Endodermal cell (in vitro differentiated cells): ENCODE measurements around the gene USP24. TPM values are rescaled to one million over a fixed set of nuclear protein-coding genes. Genes with fewer than 3 reads are reported as not detected.

Experiments
- DNase-seq: peaks from one replicate; pipeline ENCODE4 v3.0.0-alpha.2; 2017
- H3K27ac ChIP-seq: 2 replicates; pipeline ENCODE4 v1.5.1; 2013; ENCODE audit warnings: mild to moderate bottlenecking, low read depth, low read length, moderate library complexity
- H3K27me3 ChIP-seq: 2 replicates; pipeline ENCODE4 v1.6.1; 2013; ENCODE audit warnings: mild to moderate bottlenecking, low read length, moderate library complexity; ENCODE audit not compliant: insufficient read depth, control insufficient read depth, poor library complexity, severe bottlenecking
- H3K36me3 ChIP-seq: 2 replicates; pipeline ENCODE4 v1.7.0; 2013; ENCODE audit warnings: mild to moderate bottlenecking, low read length, moderate library complexity; ENCODE audit not compliant: control insufficient read depth, insufficient read depth
- H3K4me1 ChIP-seq: one replicate; pipeline ENCODE4 v1.7.0; 2013; ENCODE audit warnings: low read length; ENCODE audit not compliant: control insufficient read depth, insufficient read depth
- H3K4me3 ChIP-seq: 2 replicates; pipeline ENCODE4 v1.5.1; 2013; ENCODE audit warnings: mild to moderate bottlenecking, low read length, moderate library complexity
- H3K9ac ChIP-seq: 2 replicates; pipeline ENCODE4 v1.6.1; 2013; ENCODE audit warnings: mild to moderate bottlenecking, low read length, moderate library complexity; ENCODE audit not compliant: poor library complexity, severe bottlenecking; ENCODE audit errors: extremely low read depth
- H3K9me3 ChIP-seq: 2 replicates; pipeline ENCODE4 v1.6.1; 2013; ENCODE audit warnings: mild to moderate bottlenecking, low read length, moderate library complexity; ENCODE audit not compliant: control insufficient read depth
- H3K27ac Mint-ChIP-seq: 2 replicates; pipeline ENCODE4 v1.8.0; 2020; ENCODE audit warnings: mixed read lengths
- H3K27me3 Mint-ChIP-seq: 2 replicates; pipeline ENCODE4 v1.8.0; 2021; ENCODE audit warnings: mild to moderate bottlenecking, mixed read lengths; ENCODE audit not compliant: insufficient read depth
- H3K36me3 Mint-ChIP-seq: 2 replicates; pipeline ENCODE4 v1.8.0; 2020; ENCODE audit warnings: low read depth, mixed read lengths
- H3K4me1 Mint-ChIP-seq: 2 replicates; pipeline ENCODE4 v1.8.0; 2020; ENCODE audit warnings: mixed read lengths
- H3K4me3 Mint-ChIP-seq: 2 replicates; pipeline ENCODE4 v1.8.0; 2020; ENCODE audit warnings: mild to moderate bottlenecking, moderate library complexity, mixed read lengths
- H3K9me3 Mint-ChIP-seq: 2 replicates; pipeline ENCODE4 v1.8.0; 2020; ENCODE audit warnings: mild to moderate bottlenecking, mixed read lengths
- CTCF ChIP-seq: fragments of 200-600 bp; sonication (generic); conservative IDR thresholded peaks from 2 replicates; pipeline ENCODE4 v1.5.0; 2021; ENCODE audit warnings: antibody characterized with exemption, mild to moderate bottlenecking
- WGBS, 2 experiments: methylation state at CpG; one replicate each; pipeline versions ENCODE4 v1.1.5 to v1.1.7; 2013; ENCODE audit warnings: missing lambda C conversion rate in 2 of 2, mixed read lengths in 1 of 2; ENCODE audit not compliant: insufficient coverage in 1 of 2, insufficient read length in 1 of 2; 5-methylcytosine and 5-hydroxymethylcytosine counted together
- total RNA-seq, 2 donors: library from RNA; stranded (reverse); fragmentation: NEBNext Ultra II Directional in 1 of 2; extraction: Animal tissue kit (Norgen Biotek cat#: 25700) in 1 of 2; gene quantifications; 2 replicates in 1 of 2; 3 replicates in 1 of 2; pipeline ENCODE4 v1.2.1, GENCODE V29; 2021

Gene USP24
- total RNA-seq, 2 donors from 2014 or later, result 68.2 to 71.5 TPM

DNA sequence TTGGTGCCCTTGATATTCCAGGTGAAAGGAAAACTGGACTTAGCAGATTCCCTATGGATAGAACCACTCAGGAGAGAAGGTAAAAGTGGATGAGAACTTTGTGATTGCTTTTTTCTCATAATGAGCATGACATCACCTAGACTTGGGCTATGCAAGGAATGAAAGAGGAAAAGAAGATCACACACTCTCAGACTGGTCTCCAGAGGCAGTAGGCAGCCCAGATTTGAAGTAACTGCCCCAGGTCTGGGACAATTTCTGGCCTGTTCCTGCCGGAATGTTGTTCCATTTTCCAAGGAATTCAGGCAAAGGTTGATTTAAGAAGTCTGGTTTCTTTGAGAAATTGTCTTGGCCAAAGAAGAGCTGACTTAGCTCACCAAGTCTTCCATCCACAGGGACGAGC lies 31.7 kb upstream of the USP24 start:
- no peak for TF ChIP-seq CTCF

DNA sequence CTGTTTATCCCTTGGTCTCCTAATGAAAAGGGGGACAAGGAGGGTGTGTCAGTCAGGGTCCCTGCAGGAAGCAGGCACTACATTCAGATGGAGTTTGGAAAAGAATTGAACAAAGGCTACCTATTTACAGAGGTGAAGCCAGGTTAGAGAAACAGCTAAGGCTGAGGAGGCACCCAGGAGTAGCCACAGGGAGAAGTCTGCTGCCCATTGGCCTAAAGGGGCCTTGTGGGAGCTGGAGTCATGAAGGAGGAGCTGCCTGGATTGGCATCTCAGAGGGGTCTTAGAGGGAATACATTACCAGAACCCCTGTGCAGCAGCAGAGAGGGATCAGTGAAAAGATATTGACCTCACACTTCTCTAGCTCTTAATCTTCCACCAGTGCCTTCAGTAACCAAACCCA lies 31.2 kb upstream of the USP24 start:
- Mint-ChIP-seq H3K9me3 (no peaks in the 10 kb centered on the region), H3K27ac (peak overlapping the region; percentile 53), H3K4me3 (no peak overlapping the region), H3K36me3 (no peaks in the 10 kb centered on the region), H3K4me1 (peaks cover 34% of the 10 kb centered on the region), H3K27me3 (no peaks in the 10 kb centered on the region)
- no peak for TF ChIP-seq CTCF
- no peak overlapping the region for H3K9ac ChIP-seq
- H3K4me1 ChIP-seq, result peaks cover 10% of the 10 kb centered on the region
- no peaks in the 10 kb centered on the region for H3K36me3 ChIP-seq
- H3K9me3 ChIP-seq, result no peaks in the 10 kb centered on the region
- H3K27me3 ChIP-seq, result no peaks in the 10 kb centered on the region
- H3K4me3 ChIP-seq, result no peak overlapping the region
- peak; percentile 58 for DNase-seq
- H3K27ac ChIP-seq, result no peak overlapping the region

More for the DNA sequence above, 31.7 kb upstream of the USP24 start:
- H3K27me3 ChIP-seq, result no peaks in the 10 kb centered on the region
- H3K9ac ChIP-seq, result no peak overlapping the region
- H3K9me3 ChIP-seq, result no peaks in the 10 kb centered on the region
- Mint-ChIP-seq H3K27ac (no peak overlapping the region), H3K36me3 (no peaks in the 10 kb centered on the region), H3K27me3 (no peaks in the 10 kb centered on the region), H3K4me1 (peaks cover 34% of the 10 kb centered on the region), H3K4me3 (no peak overlapping the region), H3K9me3 (no peaks in the 10 kb centered on the region)
- H3K36me3 ChIP-seq, result no peaks in the 10 kb centered on the region
- no peak for DNase-seq
- H3K27ac ChIP-seq, result no peak overlapping the region
- peaks cover 10% of the 10 kb centered on the region for H3K4me1 ChIP-seq
- 97 to 100% methylated on average over 1 to 2 of the region's 2 CpGs for WGBS, 2 experiments
- H3K4me3 ChIP-seq, result no peak overlapping the region

GRCh38 chr1:55245781-55246180 lies 30.6 kb upstream of the USP24 start:
- H3K27ac Mint-ChIP-seq, result no peak overlapping the region
- no peak overlapping the region for H3K4me3 ChIP-seq
- no peaks in the 10 kb centered on the region for H3K27me3 ChIP-seq
- no peak for TF ChIP-seq CTCF
- DNase-seq, result no peak
- H3K9me3 Mint-ChIP-seq, result no peaks in the 10 kb centered on the region
- WGBS, 2 experiments, result 80 to 86% methylated on average over 2 to 4 of the region's 4 CpGs
- H3K36me3 ChIP-seq, result no peaks in the 10 kb centered on the region
- no peaks in the 10 kb centered on the region for H3K36me3 Mint-ChIP-seq
- peaks cover 34% of the 10 kb centered on the region for H3K4me1 Mint-ChIP-seq
- H3K4me1 ChIP-seq, result peaks cover 10% of the 10 kb centered on the region
- H3K27me3 Mint-ChIP-seq, result no peaks in the 10 kb centered on the region
- H3K9me3 ChIP-seq, result no peaks in the 10 kb centered on the region
- no peak overlapping the region for H3K27ac ChIP-seq
- H3K4me3 Mint-ChIP-seq, result no peak overlapping the region
- H3K9ac ChIP-seq, result no peak overlapping the region
